Activated T-cell treated with anti-CD3 and anti-CD28 coated beads, Interleukin-2, amount 50 U/mL, for 24 hours (primary cell): ENCODE data around the gene DPF1.

ENCODE experiments used
- DNase-seq: peaks from one replicate; pipeline ENCODE4 v3.0.0-alpha.2; 2020
- H3K27ac Mint-ChIP-seq: 2 replicates; pipeline ENCODE4 v1.8.0; 2020; ENCODE audit warnings: mild to moderate bottlenecking, mixed read lengths
- H3K27me3 Mint-ChIP-seq: 2 replicates; pipeline ENCODE4 v1.8.0; 2020; ENCODE audit warnings: mixed read lengths
- H3K36me3 Mint-ChIP-seq: 2 replicates; pipeline ENCODE4 v1.8.0; 2020; ENCODE audit warnings: low read depth, mixed read lengths
- H3K4me1 Mint-ChIP-seq: 2 replicates; pipeline ENCODE4 v1.8.0; 2020; ENCODE audit warnings: low read depth, mixed read lengths
- H3K4me3 Mint-ChIP-seq: 2 replicates; pipeline ENCODE4 v1.8.0; 2020; ENCODE audit warnings: mild to moderate bottlenecking, moderate library complexity, mixed read lengths
- H3K9me3 Mint-ChIP-seq: 2 replicates; pipeline ENCODE4 v1.8.0; 2020; ENCODE audit warnings: mixed read lengths

The DPF1 gene

DNA sequence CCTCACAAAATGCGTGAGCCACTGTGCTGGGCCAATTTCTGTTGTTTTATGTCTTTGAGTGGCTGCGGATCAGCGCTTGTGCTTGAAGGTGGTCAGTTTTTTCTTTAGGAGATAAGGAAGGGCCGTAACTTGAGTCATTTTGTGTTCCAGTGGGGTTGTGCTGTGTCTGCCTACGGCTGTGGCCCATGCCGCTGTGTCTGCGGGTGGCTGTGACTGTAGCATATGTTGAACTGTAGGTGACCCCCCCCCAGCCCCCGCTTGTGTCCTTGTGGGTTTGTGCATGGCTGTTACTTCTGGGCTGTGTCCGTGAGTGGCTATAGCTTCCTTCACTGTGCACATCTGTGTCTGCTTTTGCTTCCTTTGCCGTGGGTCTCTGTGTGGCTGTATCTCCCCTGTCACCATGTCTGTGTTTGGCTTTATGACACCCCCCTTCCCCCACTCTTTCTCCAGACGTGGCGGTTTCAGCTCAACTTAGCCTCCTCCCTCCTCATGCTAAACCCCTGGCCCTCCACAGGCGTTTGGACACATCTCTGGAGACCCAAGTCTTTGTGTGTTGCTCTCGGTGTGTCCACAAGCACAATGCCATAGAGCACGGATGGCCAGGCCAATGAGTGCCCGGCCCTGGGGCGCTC is 31.5 kb upstream of the DPF1 start:
- Mint-ChIP-seq H3K9me3 (no peaks in the 10 kb centered on the region), H3K27me3 (peaks cover 31% of the 10 kb centered on the region), H3K4me1 (peaks cover 5% of the 10 kb centered on the region), H3K27ac (no peak overlapping the region), H3K4me3 (no peak overlapping the region), H3K36me3 (no peaks in the 10 kb centered on the region)
- DNase-seq = no peak

DNA sequence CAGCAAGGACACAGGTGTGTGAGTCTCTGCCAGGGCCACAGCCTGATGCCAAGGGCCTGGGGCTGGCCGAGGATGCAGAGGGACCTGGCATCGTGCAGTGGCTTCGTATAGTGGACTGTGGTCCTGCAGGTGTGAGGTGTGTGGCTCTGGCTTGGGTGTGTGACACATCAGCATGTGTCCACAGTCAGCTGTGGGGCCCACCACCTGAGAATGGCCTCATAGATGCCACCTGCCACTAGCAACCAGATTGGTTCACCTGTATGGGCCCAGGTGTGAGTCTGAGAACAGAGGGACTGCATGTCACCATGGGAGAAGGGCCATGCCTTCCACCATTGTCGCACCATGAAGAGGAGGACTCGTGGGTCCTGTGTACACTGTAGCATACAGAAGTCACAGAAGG is 29.8 kb upstream of the DPF1 start:
- Mint-ChIP-seq H3K4me3 (no peak overlapping the region), H3K27ac (no peak overlapping the region), H3K4me1 (peaks cover 5% of the 10 kb centered on the region), H3K36me3 (no peaks in the 10 kb centered on the region), H3K27me3 (peaks cover 31% of the 10 kb centered on the region), H3K9me3 (no peaks in the 10 kb centered on the region)
- no peak for DNase-seq

DNA sequence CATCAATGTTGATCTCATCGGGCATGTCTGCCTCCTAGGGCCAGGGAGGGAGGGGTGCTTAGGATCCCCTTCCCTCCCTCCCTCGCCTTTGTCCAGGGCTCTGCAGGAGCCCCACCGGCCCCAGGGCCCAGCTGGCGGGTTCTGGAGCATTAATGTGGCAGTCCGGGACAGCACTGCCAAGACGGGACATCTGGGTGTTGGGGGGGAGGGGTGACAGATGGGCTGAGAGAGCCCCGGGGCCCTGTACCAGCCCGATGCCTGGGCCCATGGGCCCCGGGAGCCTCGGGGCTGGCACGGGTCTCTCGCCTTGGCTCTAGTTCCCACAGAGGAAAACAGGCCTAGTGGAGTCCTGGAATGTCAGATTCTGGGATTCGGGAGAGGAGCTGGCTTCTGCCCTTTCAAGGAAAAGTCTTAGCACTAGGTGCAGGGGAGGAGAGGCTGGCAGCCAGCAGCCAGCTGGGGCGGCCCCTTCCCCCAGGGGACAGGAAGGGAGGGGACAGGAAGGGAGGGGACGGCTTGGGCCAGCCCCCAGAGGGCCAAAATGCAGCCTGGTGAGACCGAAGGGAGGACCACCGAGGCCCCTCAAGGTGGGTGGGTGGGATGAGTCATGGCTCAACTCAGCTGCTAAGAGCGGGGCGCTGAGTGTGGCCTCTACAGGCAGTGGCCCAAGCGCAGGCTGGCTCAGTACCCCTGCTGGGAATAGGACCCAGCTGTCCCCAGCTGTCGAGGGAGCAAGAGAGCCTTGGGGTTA is 29.1 kb upstream of the DPF1 start:
- Mint-ChIP-seq H3K4me3 (no peak overlapping the region), H3K36me3 (no peaks in the 10 kb centered on the region), H3K27me3 (peaks cover 30% of the 10 kb centered on the region), H3K9me3 (no peaks in the 10 kb centered on the region), H3K4me1 (peaks cover 5% of the 10 kb centered on the region), H3K27ac (no peak overlapping the region)
- no peak for DNase-seq

DNA sequence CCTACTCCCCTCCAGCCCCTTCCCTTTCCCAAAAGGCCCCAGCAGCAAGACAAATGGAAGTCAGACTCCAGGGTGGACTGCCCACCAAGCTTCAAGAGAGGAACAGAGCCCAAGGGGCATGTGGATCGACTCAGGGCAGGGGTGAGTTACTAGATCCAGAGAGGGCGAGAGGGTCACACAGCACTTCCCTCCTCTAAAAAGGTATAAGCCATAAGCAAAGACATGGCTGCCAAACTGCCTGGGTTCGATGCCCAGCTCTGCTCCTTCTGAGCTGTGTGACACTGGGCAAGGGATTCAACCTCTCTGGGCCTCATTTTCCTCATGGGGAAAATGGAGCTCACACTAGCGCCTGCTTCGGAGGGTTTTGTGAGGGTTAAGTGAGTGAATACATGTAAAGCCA is 28.4 kb upstream of the DPF1 start:
- no peak overlapping the region for H3K4me3 Mint-ChIP-seq
- H3K4me1 Mint-ChIP-seq = peaks cover 5% of the 10 kb centered on the region
- H3K27me3 Mint-ChIP-seq = peaks cover 27% of the 10 kb centered on the region
- no peaks in the 10 kb centered on the region for H3K9me3 Mint-ChIP-seq
- DNase-seq = no peak
- H3K36me3 Mint-ChIP-seq = no peaks in the 10 kb centered on the region
- H3K27ac Mint-ChIP-seq = no peak overlapping the region

DNA sequence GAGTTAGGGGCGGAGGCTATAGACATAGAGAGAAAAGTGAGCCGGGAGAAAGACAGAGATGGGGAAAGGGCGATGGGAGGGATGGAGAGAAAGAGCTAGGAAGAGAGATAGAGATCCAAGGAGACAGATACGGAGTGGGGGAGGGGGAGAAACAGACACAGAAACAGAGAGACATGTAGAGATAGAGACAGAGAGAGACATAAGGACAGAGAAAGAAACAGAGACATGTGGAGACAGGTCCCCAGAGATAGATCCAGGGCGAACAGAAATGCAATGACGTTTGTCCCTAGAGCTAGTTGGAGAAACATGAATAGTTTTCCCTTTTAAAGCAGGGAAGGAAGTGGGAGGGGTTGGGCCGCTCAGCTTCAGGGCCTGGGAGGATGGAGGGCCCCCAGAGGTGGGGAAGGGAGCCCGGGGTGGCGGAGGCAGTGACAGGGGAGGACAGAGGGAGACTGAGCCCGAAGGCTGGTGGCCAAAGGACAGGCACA is 27.6 kb upstream of the DPF1 start:
- Mint-ChIP-seq H3K4me1 (peaks cover under 1% of the 10 kb centered on the region), H3K27me3 (peaks cover 20% of the 10 kb centered on the region), H3K36me3 (no peaks in the 10 kb centered on the region), H3K9me3 (no peaks in the 10 kb centered on the region), H3K27ac (no peak overlapping the region), H3K4me3 (no peak overlapping the region)
- DNase-seq = no peak

DNA sequence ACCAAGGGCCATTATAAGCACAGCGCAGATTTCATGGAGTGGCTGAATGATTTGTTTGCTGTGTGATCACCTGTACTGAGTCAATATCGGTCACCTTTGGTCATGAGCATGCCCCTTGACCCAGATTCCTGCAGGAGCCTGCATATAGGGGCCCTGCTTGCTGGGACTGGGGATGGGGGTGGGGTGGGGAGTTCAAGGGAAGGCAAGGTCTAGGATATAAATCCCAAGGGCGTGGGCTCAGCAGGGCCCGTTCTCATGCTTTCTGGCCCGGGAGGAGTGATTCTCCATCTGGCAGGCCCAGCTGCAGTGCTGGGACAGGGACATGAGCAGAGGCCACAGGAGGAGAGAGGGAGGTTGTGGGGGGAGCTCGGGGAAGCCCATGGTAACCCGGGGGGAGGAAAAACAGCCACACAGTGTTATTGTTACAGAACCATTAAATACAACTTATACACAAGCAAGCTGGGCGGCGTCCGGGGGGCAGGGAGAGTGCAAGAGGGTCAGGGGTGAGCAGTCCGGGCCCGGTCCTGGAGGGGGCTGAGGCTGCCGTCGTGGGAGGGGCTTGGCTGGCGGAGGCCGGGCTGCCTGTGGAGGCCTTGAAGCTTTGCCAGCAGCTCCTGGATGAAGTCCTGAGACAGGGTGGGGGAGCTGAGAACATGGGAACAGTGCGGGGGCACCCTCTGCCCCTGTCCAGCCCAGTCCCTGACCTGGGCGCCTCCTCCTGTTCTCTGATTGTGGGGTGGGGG is 27.0 kb upstream of the DPF1 start:
- DNase-seq = no peak

DNA sequence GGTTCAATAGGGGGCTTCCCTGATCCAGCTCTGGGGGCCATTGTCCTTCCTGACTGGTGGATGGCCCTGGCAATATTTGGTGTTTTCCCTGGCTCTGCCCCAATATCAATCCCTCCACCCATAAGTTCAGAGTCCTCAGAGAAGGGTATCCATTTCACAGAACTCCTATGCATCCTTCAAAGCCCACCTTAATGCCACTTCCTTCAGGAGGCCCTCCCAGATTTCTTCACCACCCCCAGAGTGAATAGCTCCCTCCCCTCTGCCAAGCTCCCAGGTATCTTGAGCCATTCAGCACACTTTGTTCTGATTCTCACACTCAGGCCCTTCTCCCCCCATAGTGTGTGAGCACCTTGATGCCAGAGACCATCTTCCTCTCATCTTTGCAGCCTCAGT is 26.4 kb upstream of the DPF1 start:
- H3K27ac Mint-ChIP-seq = no peak overlapping the region

More for the DNA sequence above, 27.0 kb upstream of the DPF1 start:
- H3K4me1 Mint-ChIP-seq = no peaks in the 10 kb centered on the region
- no peaks in the 10 kb centered on the region for H3K9me3 Mint-ChIP-seq
- H3K4me3 Mint-ChIP-seq = no peak overlapping the region
- H3K27me3 Mint-ChIP-seq = peaks cover 18% of the 10 kb centered on the region
- H3K27ac Mint-ChIP-seq = no peak overlapping the region
- H3K36me3 Mint-ChIP-seq = no peaks in the 10 kb centered on the region

DNA sequence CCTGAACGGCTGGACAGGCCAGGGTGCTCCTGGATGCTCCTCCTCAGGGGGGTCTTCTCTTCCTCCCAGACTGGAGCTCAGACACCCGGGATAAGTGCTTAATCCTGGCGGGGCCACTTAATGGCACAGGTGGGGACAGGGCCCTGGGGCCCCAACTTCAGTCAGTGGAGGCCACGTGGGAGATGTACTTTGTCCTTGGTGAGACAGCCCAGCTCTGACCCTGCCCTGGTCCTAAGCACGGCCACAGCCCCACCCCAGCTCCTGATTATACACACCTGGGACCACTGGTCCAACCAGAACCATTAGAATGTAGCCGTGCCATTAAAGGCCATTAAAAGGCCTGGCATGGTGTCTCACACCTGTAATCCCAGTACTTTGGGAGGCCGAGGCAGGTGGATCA is 24.4 kb upstream of the DPF1 start:
- no peak for DNase-seq
- Mint-ChIP-seq H3K27me3 (no peaks in the 10 kb centered on the region), H3K4me3 (no peak overlapping the region), H3K9me3 (no peaks in the 10 kb centered on the region), H3K27ac (no peak overlapping the region), H3K36me3 (no peaks in the 10 kb centered on the region), H3K4me1 (peaks cover 5% of the 10 kb centered on the region)

More for the DNA sequence above, 26.4 kb upstream of the DPF1 start:
- Mint-ChIP-seq H3K36me3 (no peaks in the 10 kb centered on the region), H3K4me3 (no peak overlapping the region), H3K9me3 (no peaks in the 10 kb centered on the region), H3K4me1 (no peaks in the 10 kb centered on the region), H3K27me3 (peaks cover 13% of the 10 kb centered on the region)
- DNase-seq = no peak

DNA sequence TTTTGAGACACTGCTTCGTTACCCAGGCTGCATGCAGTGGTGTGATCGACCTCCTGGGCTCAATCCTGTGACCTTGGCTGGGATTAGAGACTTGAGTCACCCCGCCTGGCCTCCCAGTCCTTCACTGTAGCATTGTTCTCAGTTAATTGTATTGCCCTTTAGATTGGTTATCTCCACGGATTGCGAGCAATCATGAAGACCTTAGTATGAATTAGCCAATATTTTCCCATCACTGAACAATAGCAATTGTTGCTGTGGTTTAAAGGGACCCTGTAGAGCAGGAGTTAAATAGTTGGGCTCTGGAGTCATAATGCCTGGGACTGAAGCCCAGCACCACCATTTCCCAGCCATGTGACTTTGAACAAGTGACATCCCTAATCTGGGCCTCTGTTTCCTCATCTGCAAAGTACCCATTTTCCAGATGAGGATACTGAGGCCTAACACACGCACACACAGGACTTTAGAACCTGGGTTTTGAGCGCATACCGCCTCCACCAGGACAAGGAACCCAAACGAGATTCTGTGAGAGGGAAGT is 23.8 kb upstream of the DPF1 start:
- Mint-ChIP-seq H3K4me3 (no peak overlapping the region), H3K36me3 (no peaks in the 10 kb centered on the region), H3K27me3 (no peaks in the 10 kb centered on the region), H3K9me3 (no peaks in the 10 kb centered on the region), H3K4me1 (peaks cover 5% of the 10 kb centered on the region), H3K27ac (no peak overlapping the region)
- no peak for DNase-seq

DNA sequence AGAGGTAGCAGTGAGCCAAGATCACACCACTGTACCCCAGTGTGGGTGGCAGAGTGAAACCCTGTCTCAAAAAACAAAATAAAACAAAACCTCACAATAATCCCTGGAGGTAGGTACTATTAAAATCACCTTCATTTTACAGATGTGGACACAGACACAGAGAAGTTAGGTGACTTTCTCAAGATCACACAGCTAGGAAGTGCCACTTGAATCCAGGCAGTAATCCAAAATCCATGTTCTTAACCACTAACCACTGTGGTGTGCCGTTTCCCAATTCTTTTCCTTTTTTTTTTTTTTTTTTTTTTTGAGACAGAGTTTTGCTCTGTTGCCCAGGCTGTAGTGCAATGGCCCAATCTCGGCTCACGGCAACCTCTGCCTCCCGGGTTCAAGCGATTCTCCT is 23.1 kb upstream of the DPF1 start:
- H3K4me3 Mint-ChIP-seq = no peak overlapping the region
- H3K36me3 Mint-ChIP-seq = no peaks in the 10 kb centered on the region
- no peak for DNase-seq

DNA sequence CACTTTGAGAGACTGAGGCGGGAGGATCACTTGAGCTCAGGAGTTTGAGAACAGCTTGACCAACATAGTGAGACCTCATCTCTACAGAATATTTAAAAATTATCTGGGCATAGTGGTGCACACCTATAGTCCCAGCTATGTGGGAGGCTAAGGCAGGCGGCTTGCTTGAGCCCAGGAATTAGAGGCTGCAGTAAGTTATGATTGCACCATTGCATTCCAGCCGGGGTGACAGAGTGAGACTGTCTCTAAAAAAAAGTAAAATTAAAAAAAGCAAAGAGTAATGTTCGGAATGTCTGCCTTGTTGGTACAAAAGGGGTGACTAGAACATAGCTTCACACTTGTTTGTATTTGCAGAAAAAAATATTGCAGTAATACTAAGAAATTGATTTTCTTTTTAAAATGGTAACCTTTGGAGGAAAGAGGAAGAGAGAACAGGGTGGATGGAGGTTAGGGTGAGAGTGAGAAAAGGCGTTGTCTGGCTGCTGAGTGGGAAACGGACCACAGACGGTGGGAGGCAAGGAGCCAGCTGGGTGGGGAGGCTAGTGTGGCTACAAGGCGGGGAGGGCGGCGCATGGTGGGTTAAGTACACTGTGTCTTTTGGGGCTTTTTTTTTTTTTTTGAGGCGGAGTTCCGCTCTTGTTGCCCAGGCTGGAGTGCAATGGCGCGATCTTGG is 21.9 kb upstream of the DPF1 start:
- peaks cover 5% of the 10 kb centered on the region for H3K4me1 Mint-ChIP-seq
- H3K9me3 Mint-ChIP-seq = no peaks in the 10 kb centered on the region
- H3K36me3 Mint-ChIP-seq = no peaks in the 10 kb centered on the region
- no peak overlapping the region for H3K27ac Mint-ChIP-seq
- H3K27me3 Mint-ChIP-seq = no peaks in the 10 kb centered on the region
- no peak overlapping the region for H3K4me3 Mint-ChIP-seq
- DNase-seq = no peak

More for the DNA sequence above, 23.1 kb upstream of the DPF1 start:
- H3K27ac Mint-ChIP-seq = no peak overlapping the region
- peaks cover 5% of the 10 kb centered on the region for H3K4me1 Mint-ChIP-seq
- no peaks in the 10 kb centered on the region for H3K27me3 Mint-ChIP-seq
- no peaks in the 10 kb centered on the region for H3K9me3 Mint-ChIP-seq

DNA sequence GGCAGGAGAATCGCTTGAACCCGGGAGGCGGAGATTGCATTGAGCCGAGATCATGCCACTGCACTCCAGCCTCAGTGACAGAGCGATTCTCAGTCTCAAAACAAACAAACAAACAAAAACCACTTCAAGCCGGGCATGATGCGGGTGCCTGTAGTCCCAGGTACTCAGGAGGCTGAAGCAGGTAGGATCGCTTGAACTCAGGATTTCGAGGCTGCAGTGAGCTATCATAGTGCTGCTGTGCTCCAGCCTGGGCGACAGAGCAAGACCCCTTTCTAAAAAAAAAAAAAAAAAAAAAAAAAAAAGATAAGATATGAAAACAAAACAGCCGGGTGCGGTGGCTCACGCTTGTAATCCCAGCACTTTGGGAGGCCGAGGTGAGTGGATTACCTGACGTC is 19.3 kb upstream of the DPF1 start:
- Mint-ChIP-seq H3K27ac (no peak overlapping the region), H3K4me1 (peaks cover 5% of the 10 kb centered on the region), H3K27me3 (no peaks in the 10 kb centered on the region), H3K4me3 (peak overlapping the region; percentile 65), H3K36me3 (no peaks in the 10 kb centered on the region), H3K9me3 (no peaks in the 10 kb centered on the region)
- no peak for DNase-seq

DNA sequence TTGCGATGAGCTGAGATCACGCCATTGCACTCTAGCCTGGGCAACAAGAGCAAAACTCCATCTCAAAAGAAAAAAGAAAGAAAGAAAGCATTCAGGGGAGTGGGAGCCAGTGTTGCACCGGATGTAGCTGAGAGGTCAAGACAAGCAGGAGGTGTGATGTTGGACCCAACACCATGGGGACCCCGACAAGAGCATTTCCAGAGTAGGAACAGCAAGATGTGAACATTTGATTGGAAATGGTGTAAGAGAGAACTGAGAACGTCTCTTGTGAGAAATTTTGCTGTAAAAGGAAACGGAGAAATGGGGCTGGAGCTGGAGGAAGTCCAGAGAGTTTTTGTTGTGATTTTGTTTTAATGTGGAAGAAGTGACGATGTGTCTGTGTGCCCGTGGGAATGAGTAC is 15.8 kb upstream of the DPF1 start:
- H3K27me3 Mint-ChIP-seq = peaks cover 3% of the 10 kb centered on the region
- no peaks in the 10 kb centered on the region for H3K9me3 Mint-ChIP-seq
- no peaks in the 10 kb centered on the region for H3K36me3 Mint-ChIP-seq
- no peak for DNase-seq
- H3K27ac Mint-ChIP-seq = no peak overlapping the region
- H3K4me1 Mint-ChIP-seq = peaks cover 5% of the 10 kb centered on the region
- H3K4me3 Mint-ChIP-seq = no peak overlapping the region

DNA sequence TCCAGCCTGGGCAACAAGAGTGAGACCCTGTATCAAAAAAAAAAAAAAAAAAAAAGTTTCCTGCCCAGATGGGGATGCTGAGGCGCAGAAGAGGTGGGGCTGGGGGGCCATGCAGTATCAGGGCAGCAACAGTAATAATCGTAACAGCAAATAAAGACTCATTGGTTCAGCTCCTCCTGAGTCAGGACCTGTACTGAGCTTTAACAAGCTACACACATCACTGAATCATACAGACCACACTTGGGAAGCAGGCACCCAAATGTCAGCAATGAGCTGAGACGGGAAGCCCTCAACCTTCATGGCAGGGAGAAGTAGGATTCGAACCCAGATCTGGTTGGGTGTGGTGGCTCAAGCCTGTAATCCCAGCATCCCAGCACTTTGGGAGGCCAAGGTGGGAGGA is 10.6 kb upstream of the DPF1 start:
- Mint-ChIP-seq H3K27ac (no peak overlapping the region), H3K4me3 (no peak overlapping the region), H3K27me3 (peaks cover 38% of the 10 kb centered on the region), H3K36me3 (no peaks in the 10 kb centered on the region), H3K9me3 (no peaks in the 10 kb centered on the region), H3K4me1 (no peaks in the 10 kb centered on the region)
- DNase-seq = no peak
